SK-N-SH (cell line): ENCODE results near the gene DHX57. TPM values are rescaled to one million over a fixed set of nuclear protein-coding genes. Genes with fewer than 3 reads are reported as not detected.

Experiments used
- CTCF ChIA-PET: fragments of 300-600, 350-600 bp; formaldehyde crosslinking; extraction: SDS; loops from one replicate; lab custom pipeline; 2021; lab: Yijun Ruan, JAX
- POLR2A ChIA-PET: fragments of 350-600 bp; sonication (Branson Sonifier 250); formaldehyde crosslinking; extraction: SDS; loops from one replicate; lab custom pipeline; 2020; ENCODE audit warnings: antibody characterized with exemption, inconsistent platforms; lab: Yijun Ruan, JAX
- DNase-seq: peaks from one replicate; pipeline ENCODE4 v3.0.0; 2012
- H2AFZ ChIP-seq: fragments of 200-600 bp; sonication (generic); 2 replicates; pipeline ENCODE4 v1.8.1; 2016; ENCODE audit warnings: antibody characterized with exemption, mild to moderate bottlenecking, low read depth
- H3F3A ChIP-seq: fragments of 200-600 bp; sonication (generic); replicated peaks from 2 replicates; pipeline ENCODE3; 2016; ENCODE audit warnings: antibody characterized with exemption, mild to moderate bottlenecking; ENCODE audit not compliant: insufficient read depth
- H3K27ac ChIP-seq, 2 experiments: fragments of 200-500 bp in 1 of 2; fragments of 200-600 bp in 1 of 2; sonication (Bioruptor generic) in 1 of 2; sonication (generic), shearing (Covaris generic) in 1 of 2; 2 replicates each; pipeline versions ENCODE4 v1.5.1 to v1.6.1; 2014 to 2016; ENCODE audit warnings: low read depth in 2 of 2, inconsistent platforms in 1 of 2, low read length in 1 of 2, mild to moderate bottlenecking in 1 of 2, mixed read lengths in 1 of 2
- H3K27me3 ChIP-seq: fragments of 200-600 bp; sonication (generic), shearing (Covaris generic); 2 replicates; pipeline ENCODE4 v1.6.1; 2016; ENCODE audit warnings: mixed run types; ENCODE audit not compliant: insufficient read depth
- H3K36me3 ChIP-seq, 2 experiments: fragments of 200-500 bp in 1 of 2; fragments of 200-600 bp in 1 of 2; sonication (Bioruptor generic) in 1 of 2; sonication (generic) in 1 of 2; replicated peaks in 1 of 2; 2 replicates each; pipeline versions ENCODE3 to v1.5.1; 2014 to 2016; ENCODE audit warnings: low read length in 1 of 2, mild to moderate bottlenecking in 1 of 2; ENCODE audit not compliant: insufficient read depth in 2 of 2, control insufficient read depth in 1 of 2
- H3K4me1 ChIP-seq, 2 experiments: fragments of 200-500 bp in 1 of 2; fragments of 200-600 bp in 1 of 2; sonication (Bioruptor generic) in 1 of 2; sonication (generic), shearing (Covaris generic) in 1 of 2; 2 replicates each; pipeline versions ENCODE4 v1.5.1 to v1.6.1; 2014 to 2016; ENCODE audit warnings: low read depth in 1 of 2, low read length in 1 of 2, mixed run types in 1 of 2; ENCODE audit not compliant: insufficient read depth in 2 of 2, control insufficient read depth in 1 of 2
- H3K4me2 ChIP-seq: fragments of 200-600 bp; sonication (generic), shearing (Covaris generic); 2 replicates; pipeline ENCODE4 v1.6.1; 2017; ENCODE audit warnings: mixed run types
- H3K4me3 ChIP-seq, 2 experiments: fragments of 200-500 bp in 1 of 2; fragments of 200-600 bp in 1 of 2; sonication (Bioruptor generic) in 1 of 2; sonication (generic), shearing (Covaris generic) in 1 of 2; 2 replicates each; pipeline versions ENCODE4 v1.5.1 to v1.8.1; 2014 to 2016; ENCODE audit warnings: low read depth in 2 of 2, inconsistent platforms in 1 of 2, low read length in 1 of 2, mild to moderate bottlenecking in 1 of 2, mixed read lengths in 1 of 2, moderate library complexity in 1 of 2
- H3K79me2 ChIP-seq: fragments of 200-600 bp; sonication (generic); 2 replicates; pipeline ENCODE4 v1.8.1; 2017; ENCODE audit warnings: mild to moderate bottlenecking; ENCODE audit not compliant: insufficient read depth
- H3K9ac ChIP-seq: fragments of 200-600 bp; sonication (generic); 2 replicates; pipeline ENCODE4 v1.6.1; 2017; ENCODE audit warnings: mixed run types
- H3K9me2 ChIP-seq: fragments of 200-600 bp; sonication (generic); 2 replicates; pipeline ENCODE4 v1.6.1; 2017; ENCODE audit warnings: mixed run types
- H3K9me3 ChIP-seq: fragments of 200-600 bp; sonication (generic); 2 replicates; pipeline ENCODE4 v1.6.1; 2017; ENCODE audit warnings: mixed run types, mild to moderate bottlenecking, moderate library complexity
- H4K20me1 ChIP-seq: fragments of 200-600 bp; sonication (generic); 2 replicates; pipeline ENCODE4 v1.6.1; 2017; ENCODE audit warnings: mild to moderate bottlenecking, mixed run types; ENCODE audit not compliant: insufficient read depth
- CHD2 ChIP-seq: fragments of 150-350 bp; IDR thresholded peaks from 2 replicates; pipeline ENCODE4 v1.6.1; 2018; ENCODE audit warnings: low read length; ENCODE audit not compliant: partially characterized antibody
- CTCF ChIP-seq: fragments of 200-600 bp; sonication (generic); IDR thresholded peaks from 2 replicates; pipeline ENCODE4 v1.6.1; 2017; ENCODE audit warnings: antibody characterized with exemption, mild to moderate bottlenecking, moderate library complexity
- EZH2phosphoT487 ChIP-seq: fragments of 200-600 bp; sonication (generic); IDR thresholded peaks from 2 replicates; pipeline ENCODE4 v1.6.1; 2017; ENCODE audit warnings: low read depth, mixed run types, mild to moderate bottlenecking, antibody characterized with exemption, moderate library complexity, borderline replicate concordance
- FOSL2 ChIP-seq: IDR thresholded peaks from 2 replicates; pipeline ENCODE4 v1.4.0; 2012; ENCODE audit warnings: low read depth, mild to moderate bottlenecking, moderate library complexity, borderline replicate concordance
- GABPA ChIP-seq: IDR thresholded peaks from 2 replicates; pipeline ENCODE4 v1.4.0; 2012; ENCODE audit warnings: low read depth, mild to moderate bottlenecking
- JUND ChIP-seq: IDR thresholded peaks from 2 replicates; pipeline ENCODE4 v1.4.0; 2012
- MAX ChIP-seq: IDR thresholded peaks from 2 replicates; pipeline ENCODE4 v1.4.0; 2012; ENCODE audit warnings: low read depth
- MEF2A ChIP-seq: IDR thresholded peaks from 2 replicates; pipeline ENCODE4 v1.4.0; 2012; ENCODE audit warnings: low read depth, borderline replicate concordance
- PBX3 ChIP-seq: IDR thresholded peaks from 2 replicates; pipeline ENCODE4; 2012
- RCOR1 ChIP-seq: fragments of 150-350 bp; IDR thresholded peaks from 2 replicates; pipeline ENCODE4 v1.6.1; 2017; ENCODE audit warnings: antibody characterized with exemption, low read length
- SIN3A ChIP-seq: IDR thresholded peaks from 2 replicates; pipeline ENCODE4 v1.6.1; 2012; ENCODE audit warnings: low read depth, mild to moderate bottlenecking, low read length, moderate library complexity, borderline replicate concordance
- SMC3 ChIP-seq: IDR thresholded peaks from 2 replicates; pipeline ENCODE4 v1.6.1; 2012; ENCODE audit warnings: low read depth, low read length, improper control_type of control experiment
- TAF1 ChIP-seq: IDR thresholded peaks from 2 replicates; pipeline ENCODE4 v1.6.1; 2012; ENCODE audit warnings: low read depth, mild to moderate bottlenecking, low read length, moderate library complexity, borderline replicate concordance
- YY1 ChIP-seq: IDR thresholded peaks from 2 replicates; pipeline ENCODE4 v1.4.0; 2012; ENCODE audit warnings: low read depth, mild to moderate bottlenecking
- ZBTB33 ChIP-seq: IDR thresholded peaks from 2 replicates; pipeline ENCODE4 v1.4.0; 2012; ENCODE audit warnings: low read depth, borderline replicate concordance
- polyA plus RNA-seq, 3 experiments: library from polyadenylated mRNA; depleted of rRNA; stranded (reverse); fragments of >200 nt; gene quantifications; 2 replicates each; pipeline ENCODE4 v1.2.3, GENCODE V29; 2012
- TF ChIP-seq, protein P1 (sequence below): IDR thresholded peaks from 2 replicates; pipeline ENCODE4 v1.6.1; 2012; ENCODE audit warnings: mild to moderate bottlenecking, low read depth, low read length, moderate library complexity
- TF ChIP-seq, protein P2 (sequence below): fragments of 150-350 bp; IDR thresholded peaks from 2 replicates; pipeline ENCODE4 v1.6.1; 2016; ENCODE audit warnings: mild to moderate bottlenecking, low read depth, low read length
- TF ChIP-seq, protein P3 (sequence below): fragments of 150-350 bp; IDR thresholded peaks from 2 replicates; pipeline ENCODE4 v1.6.1; 2017; ENCODE audit warnings: antibody characterized with exemption, low read length, low read depth, borderline replicate concordance

DHX57 gene
- polyA plus RNA-seq, 1 of the 3 experiments (the other 2 are of a cell fraction) = 12.3 TPM

DNA sequence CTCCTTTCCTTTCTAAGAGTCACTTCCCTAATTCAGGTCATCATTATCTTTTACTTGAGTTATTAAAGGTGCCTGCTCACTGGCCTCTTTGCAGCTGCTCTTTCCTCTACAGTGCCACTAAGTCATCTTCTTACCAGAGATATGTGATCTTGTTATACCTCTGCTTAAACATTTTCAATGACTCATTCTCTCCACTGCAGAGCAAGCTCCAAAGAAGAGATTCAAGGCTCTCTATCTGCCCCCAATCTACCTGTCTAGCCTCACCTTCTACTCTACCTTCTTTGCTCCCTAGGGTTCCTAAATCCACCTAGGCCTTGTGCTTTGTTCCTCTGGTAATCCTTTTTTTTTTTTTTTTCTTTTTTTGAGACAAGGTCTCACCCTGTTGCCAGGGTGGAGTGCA, 17.1 kb upstream of the DHX57 start:
- no peak overlapping the region for H3K9ac ChIP-seq

More for the DNA sequence above, 17.1 kb upstream of the DHX57 start:
- Histone ChIP-seq H3K27me3 (no peaks in the 10 kb centered on the region), H3K4me3 (no peak overlapping the region), H3K9me2 (no peaks in the 10 kb centered on the region), H3K36me3 (no peaks in the 10 kb centered on the region), H3K4me2 (no peak overlapping the region), H3K4me1 (no peaks in the 10 kb centered on the region), H2AFZ (no peak overlapping the region), H3F3A (no peaks in the 10 kb centered on the region), H3K27ac (no peak overlapping the region), H3K79me2 (no peaks in the 10 kb centered on the region), H3K9me3 (no peaks in the 10 kb centered on the region), H4K20me1 (no peaks in the 10 kb centered on the region)
- no peak for DNase-seq
- ChIA-PET CTCF (interaction anchor here (0.9 to 1.4 kb wide), 2 partner anchors 10 to 356 kb away, joined by 3 read pairs; no protein-coding TSS in a partner anchor), POLR2A (no interaction called here)
- TF ChIP-seq, protein P1, sequence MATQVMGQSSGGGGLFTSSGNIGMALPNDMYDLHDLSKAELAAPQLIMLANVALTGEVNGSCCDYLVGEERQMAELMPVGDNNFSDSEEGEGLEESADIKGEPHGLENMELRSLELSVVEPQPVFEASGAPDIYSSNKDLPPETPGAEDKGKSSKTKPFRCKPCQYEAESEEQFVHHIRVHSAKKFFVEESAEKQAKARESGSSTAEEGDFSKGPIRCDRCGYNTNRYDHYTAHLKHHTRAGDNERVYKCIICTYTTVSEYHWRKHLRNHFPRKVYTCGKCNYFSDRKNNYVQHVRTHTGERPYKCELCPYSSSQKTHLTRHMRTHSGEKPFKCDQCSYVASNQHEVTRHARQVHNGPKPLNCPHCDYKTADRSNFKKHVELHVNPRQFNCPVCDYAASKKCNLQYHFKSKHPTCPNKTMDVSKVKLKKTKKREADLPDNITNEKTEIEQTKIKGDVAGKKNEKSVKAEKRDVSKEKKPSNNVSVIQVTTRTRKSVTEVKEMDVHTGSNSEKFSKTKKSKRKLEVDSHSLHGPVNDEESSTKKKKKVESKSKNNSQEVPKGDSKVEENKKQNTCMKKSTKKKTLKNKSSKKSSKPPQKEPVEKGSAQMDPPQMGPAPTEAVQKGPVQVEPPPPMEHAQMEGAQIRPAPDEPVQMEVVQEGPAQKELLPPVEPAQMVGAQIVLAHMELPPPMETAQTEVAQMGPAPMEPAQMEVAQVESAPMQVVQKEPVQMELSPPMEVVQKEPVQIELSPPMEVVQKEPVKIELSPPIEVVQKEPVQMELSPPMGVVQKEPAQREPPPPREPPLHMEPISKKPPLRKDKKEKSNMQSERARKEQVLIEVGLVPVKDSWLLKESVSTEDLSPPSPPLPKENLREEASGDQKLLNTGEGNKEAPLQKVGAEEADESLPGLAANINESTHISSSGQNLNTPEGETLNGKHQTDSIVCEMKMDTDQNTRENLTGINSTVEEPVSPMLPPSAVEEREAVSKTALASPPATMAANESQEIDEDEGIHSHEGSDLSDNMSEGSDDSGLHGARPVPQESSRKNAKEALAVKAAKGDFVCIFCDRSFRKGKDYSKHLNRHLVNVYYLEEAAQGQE = no peak
- TF ChIP-seq EZH2phosphoT487 (no peak), CHD2 (no peak), SIN3A (no peak), MAX (no peak), JUND (no peak), RCOR1 (no peak), YY1 (no peak), SMC3 (no peak), ZBTB33 (no peak), MEF2A (no peak), PBX3 (no peak), GABPA (no peak), CTCF (no peak), FOSL2 (no peak), TAF1 (no peak)
- TF ChIP-seq, protein P2, sequence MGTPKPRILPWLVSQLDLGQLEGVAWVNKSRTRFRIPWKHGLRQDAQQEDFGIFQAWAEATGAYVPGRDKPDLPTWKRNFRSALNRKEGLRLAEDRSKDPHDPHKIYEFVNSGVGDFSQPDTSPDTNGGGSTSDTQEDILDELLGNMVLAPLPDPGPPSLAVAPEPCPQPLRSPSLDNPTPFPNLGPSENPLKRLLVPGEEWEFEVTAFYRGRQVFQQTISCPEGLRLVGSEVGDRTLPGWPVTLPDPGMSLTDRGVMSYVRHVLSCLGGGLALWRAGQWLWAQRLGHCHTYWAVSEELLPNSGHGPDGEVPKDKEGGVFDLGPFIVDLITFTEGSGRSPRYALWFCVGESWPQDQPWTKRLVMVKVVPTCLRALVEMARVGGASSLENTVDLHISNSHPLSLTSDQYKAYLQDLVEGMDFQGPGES = no peak
- TF ChIP-seq, protein P3, sequence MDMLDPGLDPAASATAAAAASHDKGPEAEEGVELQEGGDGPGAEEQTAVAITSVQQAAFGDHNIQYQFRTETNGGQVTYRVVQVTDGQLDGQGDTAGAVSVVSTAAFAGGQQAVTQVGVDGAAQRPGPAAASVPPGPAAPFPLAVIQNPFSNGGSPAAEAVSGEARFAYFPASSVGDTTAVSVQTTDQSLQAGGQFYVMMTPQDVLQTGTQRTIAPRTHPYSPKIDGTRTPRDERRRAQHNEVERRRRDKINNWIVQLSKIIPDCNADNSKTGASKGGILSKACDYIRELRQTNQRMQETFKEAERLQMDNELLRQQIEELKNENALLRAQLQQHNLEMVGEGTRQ = no peak
